HCT116 (cell line): ENCODE measurements around the gene KIAA0232. TPM values are rescaled to one million over a fixed set of nuclear protein-coding genes. Genes with fewer than 3 reads are reported as not detected.

Source experiments
- ATAC-seq: fragments of 200-7000 bp; cut with Tn5 transposase; 2 replicates; pipeline ENCODE4 v1.9.1; 2020; ENCODE audit warnings: mild to moderate bottlenecking, moderate library complexity
- BruUV-seq: library from RNA; stranded (reverse); fragments of 400-500 nt; replicated peaks from 2 replicates; lab custom pipeline; 2021; lab: Mats Ljungman, UMichigan
- CTCF ChIA-PET: fragments of 300-600 bp; sonication (Branson Sonifier 250); formaldehyde crosslinking; loops from one replicate; lab custom pipeline; 2021; ENCODE audit warnings: antibody characterized with exemption; lab: Charles Lee
- POLR2A ChIA-PET: fragments of 300-600, 350-600 bp; sonication (Branson Sonifier 250); formaldehyde crosslinking; loops from one replicate; lab custom pipeline; 2021; ENCODE audit warnings: antibody characterized with exemption; lab: Charles Lee
- RAD21 ChIA-PET, 2 experiments: fragments of 300-600 bp; sonication (Branson Sonifier 250); formaldehyde crosslinking; loops; one replicate each; lab custom pipeline; 2023; ENCODE audit warnings: low total read pairs in 2 of 2; ENCODE audit not compliant: uncharacterized antibody in 2 of 2, unreplicated experiment in 2 of 2, low non-redundant PET in 1 of 2; lab: Charles Lee
- DNase-seq: peaks from one replicate; pipeline ENCODE4 v3.0.0-alpha.2; 2010; ENCODE audit warnings: low read depth, low spot score
- H2AFZ ChIP-seq: fragments of 200-600 bp; shearing (Covaris generic), sonication (generic); 2 replicates; pipeline ENCODE4 v1.6.1; 2017; ENCODE audit warnings: low read depth, mixed run types, mixed read lengths, antibody characterized with exemption, low read length; ENCODE audit not compliant: poor library complexity, severe bottlenecking
- H3K27ac ChIP-seq: 2 replicates; pipeline ENCODE4 v1.5.1; 2012; ENCODE audit warnings: low read depth, low read length
- H3K27me3 ChIP-seq: fragments of 200-600 bp; sonication (generic); 2 replicates; pipeline ENCODE4 v1.6.1; 2016; ENCODE audit warnings: mixed run types, low read length, mixed read lengths; ENCODE audit not compliant: insufficient read depth
- H3K36me3 ChIP-seq, 2 experiments: fragments of 200-500 bp in 1 of 2; fragments of 200-600 bp in 1 of 2; sonication (Bioruptor generic) in 1 of 2; sonication (generic) in 1 of 2; 2 replicates each; pipeline versions ENCODE4 v1.5.1 to v1.6.1; 2014 to 2016; ENCODE audit warnings: low read length in 2 of 2, inconsistent platforms in 1 of 2, mixed read lengths in 1 of 2, mixed run types in 1 of 2; ENCODE audit not compliant: insufficient read depth in 2 of 2, control insufficient read depth in 1 of 2
- H3K4me1 ChIP-seq, 2 experiments: fragments of 200-600 bp in 1 of 2; sonication (generic) in 1 of 2; 2 replicates each; pipeline versions ENCODE4 v1.5.1 to v1.6.1; 2012 to 2017; ENCODE audit warnings: low read length in 2 of 2, inconsistent platforms in 1 of 2, mild to moderate bottlenecking in 1 of 2, mixed read lengths in 1 of 2, mixed run types in 1 of 2, moderate library complexity in 1 of 2; ENCODE audit not compliant: insufficient read depth in 2 of 2, control insufficient read depth in 1 of 2
- H3K4me2 ChIP-seq: fragments of 200-600 bp; sonication (generic); 2 replicates; pipeline ENCODE4 v1.6.1; 2017; ENCODE audit warnings: mixed run types, low read length, mixed read lengths
- H3K4me3 ChIP-seq, 2 experiments: fragments of 200-600 bp in 1 of 2; sonication (generic) in 1 of 2; replicated peaks in 1 of 2; 2 replicates each; pipeline ENCODE4 v1.5.1; 2011 to 2016; ENCODE audit warnings: low read length in 2 of 2, control low read depth in 1 of 2, low read depth in 1 of 2, mild to moderate bottlenecking in 1 of 2, mixed read lengths in 1 of 2, mixed run types in 1 of 2
- H3K79me2 ChIP-seq: fragments of 200-600 bp; sonication (generic); 2 replicates; pipeline ENCODE4 v1.6.1; 2017; ENCODE audit warnings: mild to moderate bottlenecking, mixed run types, low read length, moderate library complexity, mixed read lengths; ENCODE audit not compliant: insufficient read depth
- H3K9ac ChIP-seq: fragments of 200-600 bp; sonication (generic); 2 replicates; pipeline ENCODE4 v1.6.1; 2016; ENCODE audit warnings: low read length, mixed read lengths
- H3K9me2 ChIP-seq: fragments of 200-600 bp; sonication (generic), shearing (Covaris generic); 2 replicates; pipeline ENCODE4 v1.6.1; 2017; ENCODE audit warnings: mixed run types, mild to moderate bottlenecking, moderate library complexity; ENCODE audit not compliant: insufficient read depth
- H3K9me3 ChIP-seq, 2 experiments: fragments of 200-500 bp in 1 of 2; fragments of 200-600 bp in 1 of 2; sonication (Bioruptor generic) in 1 of 2; sonication (generic) in 1 of 2; 2 replicates each; pipeline ENCODE4 v1.6.1; 2014 to 2017; ENCODE audit warnings: low read length in 2 of 2, mixed read lengths in 2 of 2, inconsistent platforms in 1 of 2, low read depth in 1 of 2, mild to moderate bottlenecking in 1 of 2, mixed run types in 1 of 2, moderate library complexity in 1 of 2; ENCODE audit not compliant: control insufficient read depth in 1 of 2, insufficient read depth in 1 of 2
- H4K20me1 ChIP-seq: fragments of 200-600 bp; sonication (generic), shearing (Covaris generic); 2 replicates; pipeline ENCODE4 v1.6.1; 2017; ENCODE audit warnings: mixed run types, mild to moderate bottlenecking, moderate library complexity; ENCODE audit not compliant: insufficient read depth
- CBX3 ChIP-seq: IDR thresholded peaks from 2 replicates; pipeline ENCODE4 v1.6.1; 2012; ENCODE audit warnings: low read depth
- CEBPB ChIP-seq: IDR thresholded peaks from 2 replicates; pipeline ENCODE4 v1.6.1; 2012; ENCODE audit warnings: low read depth
- EGR1 ChIP-seq: IDR thresholded peaks from 2 replicates; pipeline ENCODE4 v1.6.1; 2012; ENCODE audit warnings: low read depth
- ELF1 ChIP-seq: IDR thresholded peaks from 2 replicates; pipeline ENCODE4 v1.6.1; 2012; ENCODE audit warnings: low read depth, borderline replicate concordance
- EZH2phosphoT487 ChIP-seq: fragments of 200-600 bp; IDR thresholded peaks from 2 replicates; pipeline ENCODE4 v1.6.1; 2018; ENCODE audit warnings: antibody characterized with exemption, borderline replicate concordance
- FOSL1 ChIP-seq: IDR thresholded peaks from 2 replicates; pipeline ENCODE4 v1.6.1; 2012; ENCODE audit warnings: low read depth
- JUND ChIP-seq: IDR thresholded peaks from 2 replicates; pipeline ENCODE4 v1.6.1; 2012
- POLR2A ChIP-seq: IDR thresholded peaks from 2 replicates; pipeline ENCODE4 v1.7.0; 2011; ENCODE audit warnings: borderline replicate concordance; ENCODE audit not compliant: insufficient read depth, insufficient read length; ENCODE audit errors: extremely low read depth
- POLR2AphosphoS5 ChIP-seq: IDR thresholded peaks from 2 replicates; pipeline ENCODE4 v1.6.1; 2011; ENCODE audit warnings: mild to moderate bottlenecking, low read depth, low read length, moderate library complexity
- RAD21 ChIP-seq: IDR thresholded peaks from 2 replicates; pipeline ENCODE4 v1.6.1; 2012; ENCODE audit warnings: low read depth, mild to moderate bottlenecking
- SIN3A ChIP-seq: IDR thresholded peaks from 2 replicates; pipeline ENCODE4 v1.6.1; 2012; ENCODE audit warnings: low read depth
- SP1 ChIP-seq: IDR thresholded peaks from 2 replicates; pipeline ENCODE4 v1.6.1; 2012; ENCODE audit warnings: low read depth
- SRF ChIP-seq: IDR thresholded peaks from 2 replicates; pipeline ENCODE4 v1.6.1; 2012; ENCODE audit warnings: low read depth
- TCF7L2 ChIP-seq: IDR thresholded peaks from 2 replicates; pipeline ENCODE4 v1.7.0; 2011; ENCODE audit warnings: borderline replicate concordance, inconsistent platforms; ENCODE audit not compliant: insufficient read depth, insufficient read length; ENCODE audit errors: extremely low read depth
- YY1 ChIP-seq: IDR thresholded peaks from 2 replicates; pipeline ENCODE4 v1.6.1; 2011; ENCODE audit warnings: low read length, low read depth, moderate library complexity, mild to moderate bottlenecking; ENCODE audit not compliant: insufficient replicate concordance; ENCODE audit errors: extremely low read depth
- ZFX ChIP-seq: fragments of 450-650 bp; IDR thresholded peaks from 2 replicates; pipeline ENCODE4 v1.6.1; 2017
- ZNF274 ChIP-seq: fragments of 200-500 bp; sonication (Bioruptor generic); IDR thresholded peaks from 2 replicates; pipeline ENCODE4 v1.6.1; 2014; ENCODE audit warnings: mild to moderate bottlenecking, low read depth, low read length, inconsistent platforms
- intact Hi-C: fragments of 100-400 bp; cut with micrococcal nuclease; formaldehyde crosslinking; loops from 2 replicates; pipeline ENCODE4 v1.10.0; 2022
- total RNA-seq: library from RNA; stranded (reverse); gene quantifications from one replicate; pipeline ENCODE4 v1.2.1, GENCODE V29; 2021; ENCODE audit not compliant: unreplicated experiment
- TF ChIP-seq, protein P1 (sequence below): IDR thresholded peaks from 2 replicates; pipeline ENCODE4 v1.6.1; 2012
- TF ChIP-seq, protein P2 (sequence below): IDR thresholded peaks from 2 replicates; pipeline ENCODE4 v1.6.1; 2012
- TF ChIP-seq, protein P3 (sequence below), 3 experiments: fragments of 200-600 bp in 1 of 3; sonication (generic) in 1 of 3; IDR thresholded peaks in 2 of 3; conservative IDR thresholded peaks in 1 of 3; 2 replicates each; pipeline ENCODE4 v1.5.1; 2012 to 2017; ENCODE audit warnings: low read depth in 2 of 3, low read length in 2 of 3, antibody characterized with exemption in 1 of 3, borderline replicate concordance in 1 of 3, control low read depth in 1 of 3, mild to moderate bottlenecking in 1 of 3, mixed read lengths in 1 of 3, mixed run types in 1 of 3, moderate library complexity in 1 of 3; ENCODE audit not compliant: insufficient read depth in 1 of 3

KIAA0232 gene
- total RNA-seq, 1 experiment from 2014 or later: 18.1 TPM

DNA sequence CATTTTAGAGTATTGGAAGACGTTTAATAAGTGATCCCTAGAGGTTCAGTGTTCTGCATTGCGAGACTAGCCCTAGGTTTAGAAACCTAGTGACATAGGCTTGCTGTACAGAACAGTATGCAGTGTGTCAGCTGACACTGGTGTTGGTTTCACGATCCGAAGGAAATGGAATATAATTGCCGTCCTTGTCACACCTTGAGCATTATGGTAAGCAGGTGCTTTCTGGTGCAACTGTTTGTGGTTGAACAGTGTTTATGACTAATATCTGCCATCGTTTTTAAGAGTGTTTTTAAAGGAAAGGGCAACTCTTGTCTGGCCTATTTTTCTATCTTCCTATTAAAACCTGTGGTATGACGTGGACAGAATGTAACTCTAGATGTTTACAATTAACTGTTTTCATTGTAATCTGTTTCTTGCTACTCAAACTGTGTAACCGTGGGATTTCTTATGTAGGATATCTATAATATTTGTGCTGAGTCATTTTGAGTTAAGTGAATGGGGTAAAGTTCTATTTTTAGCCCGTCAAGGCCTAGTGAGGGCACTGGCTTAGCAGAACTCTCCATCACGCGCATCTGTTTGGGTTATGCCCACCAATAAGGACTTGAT is 73.3 kb downstream of the KIAA0232 start:
- POLR2A ChIA-PET: no interaction called here
- TF ChIP-seq JUND (no peak), FOSL1 (peak; percentile 29; the same call in 1 of the 2 replicates)
- H3K9me3 ChIP-seq: no peaks in the 10 kb centered on the region
- no peaks in the 10 kb centered on the region for H3K27me3 ChIP-seq
- H3K36me3 ChIP-seq: peaks cover 2 to 9% of the 10 kb centered on the region in 2 experiments; a peak in 2 of 4 replicates
- H3K9ac ChIP-seq: no peak overlapping the region
- 0 out of 2 replicates have a peak, but pooled peaks cover 2% of the 10 kb centered on the region for H4K20me1 ChIP-seq
- no peak overlapping the region for H3K27ac ChIP-seq
- peaks cover 3 to 16% of the 10 kb centered on the region in 2 experiments; a peak in 2 of 4 replicates for H3K4me1 ChIP-seq
- H3K9me2 ChIP-seq: no peaks in the 10 kb centered on the region
- H3K4me2 ChIP-seq: peak overlapping the region; percentile 56
- no peak overlapping the region for H3K4me3 ChIP-seq
- no TSS peak for BruUV-seq
- ATAC-seq (no peak; the same call in none of the 2 replicates), DNase-seq (no peak)
- no peak overlapping the region for H2AFZ ChIP-seq
- 0 out of 2 replicates have a peak, but pooled peaks cover 5% of the 10 kb centered on the region for H3K79me2 ChIP-seq
- intact Hi-C loops: no loop called here
- CTCF ChIA-PET: interaction anchor here (1.8 kb wide), 1 partner anchor 18 kb away, joined by 5 read pairs; no protein-coding TSS in a partner anchor
- RAD21 ChIA-PET: no interaction called here

DNA sequence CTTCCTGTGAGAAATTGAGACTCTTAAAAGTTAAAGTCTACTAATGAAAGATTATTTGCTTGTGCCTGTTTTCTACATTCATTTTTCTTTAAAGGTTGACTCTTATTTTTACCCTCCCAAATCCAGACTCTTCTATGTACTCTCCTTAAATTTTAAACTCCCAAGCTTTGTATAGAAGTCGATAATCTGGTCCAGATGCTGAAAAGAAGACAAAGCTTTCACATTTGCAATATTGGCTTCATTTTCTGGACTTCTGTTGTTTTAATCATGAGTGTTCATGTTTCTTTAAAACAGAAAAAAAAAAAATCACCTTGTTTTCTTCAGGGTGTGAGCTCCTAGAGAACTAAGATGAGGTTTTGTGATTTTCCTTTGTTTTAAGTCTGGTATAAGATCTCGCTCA is 73.9 kb downstream of the KIAA0232 start:
- TF ChIP-seq POLR2A (no peak), RAD21 (no peak), ZFX (no peak), YY1 (no peak), CBX3 (no peak), ELF1 (no peak), FOSL1 (no peak), EZH2phosphoT487 (no peak), EGR1 (no peak), SIN3A (no peak), POLR2AphosphoS5 (no peak), CEBPB (no peak), ZNF274 (no peak), SRF (no peak), TCF7L2 (no peak), SP1 (no peak)
- TF ChIP-seq, protein P1, sequence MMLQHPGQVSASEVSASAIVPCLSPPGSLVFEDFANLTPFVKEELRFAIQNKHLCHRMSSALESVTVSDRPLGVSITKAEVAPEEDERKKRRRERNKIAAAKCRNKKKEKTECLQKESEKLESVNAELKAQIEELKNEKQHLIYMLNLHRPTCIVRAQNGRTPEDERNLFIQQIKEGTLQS: no peak
- TF ChIP-seq, protein P2, sequence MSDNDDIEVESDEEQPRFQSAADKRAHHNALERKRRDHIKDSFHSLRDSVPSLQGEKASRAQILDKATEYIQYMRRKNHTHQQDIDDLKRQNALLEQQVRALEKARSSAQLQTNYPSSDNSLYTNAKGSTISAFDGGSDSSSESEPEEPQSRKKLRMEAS: no peak
- TF ChIP-seq, protein P3, sequence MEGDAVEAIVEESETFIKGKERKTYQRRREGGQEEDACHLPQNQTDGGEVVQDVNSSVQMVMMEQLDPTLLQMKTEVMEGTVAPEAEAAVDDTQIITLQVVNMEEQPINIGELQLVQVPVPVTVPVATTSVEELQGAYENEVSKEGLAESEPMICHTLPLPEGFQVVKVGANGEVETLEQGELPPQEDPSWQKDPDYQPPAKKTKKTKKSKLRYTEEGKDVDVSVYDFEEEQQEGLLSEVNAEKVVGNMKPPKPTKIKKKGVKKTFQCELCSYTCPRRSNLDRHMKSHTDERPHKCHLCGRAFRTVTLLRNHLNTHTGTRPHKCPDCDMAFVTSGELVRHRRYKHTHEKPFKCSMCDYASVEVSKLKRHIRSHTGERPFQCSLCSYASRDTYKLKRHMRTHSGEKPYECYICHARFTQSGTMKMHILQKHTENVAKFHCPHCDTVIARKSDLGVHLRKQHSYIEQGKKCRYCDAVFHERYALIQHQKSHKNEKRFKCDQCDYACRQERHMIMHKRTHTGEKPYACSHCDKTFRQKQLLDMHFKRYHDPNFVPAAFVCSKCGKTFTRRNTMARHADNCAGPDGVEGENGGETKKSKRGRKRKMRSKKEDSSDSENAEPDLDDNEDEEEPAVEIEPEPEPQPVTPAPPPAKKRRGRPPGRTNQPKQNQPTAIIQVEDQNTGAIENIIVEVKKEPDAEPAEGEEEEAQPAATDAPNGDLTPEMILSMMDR (IDR thresholded peaks at IDR 0.05 in 2 of 3, conservative IDR thresholded peaks at IDR 0.05 in 1 of 3; ENCODE audit: borderline replicate concordance in 1 of 3, insufficient read depth in 1 of 3, low read depth in 2 of 3, low read length in 2 of 3): no peak
- CTCF ChIA-PET: interaction anchor here (1.8 kb wide), 1 partner anchor 17 kb away, joined by 5 read pairs; no protein-coding TSS in a partner anchor
- Histone ChIP-seq H3K4me2 (no peak overlapping the region), H3K9me3 (no peaks in the 10 kb centered on the region), H3K9me2 (no peaks in the 10 kb centered on the region), H2AFZ (no peak overlapping the region), H3K79me2 (0 out of 2 replicates have a peak, but pooled peaks cover 5% of the 10 kb centered on the region), H3K4me3 (no peak overlapping the region), H3K27me3 (no peaks in the 10 kb centered on the region), H3K9ac (no peak overlapping the region), H4K20me1 (0 out of 2 replicates have a peak, but pooled peaks cover 2% of the 10 kb centered on the region), H3K36me3 (peaks cover 3 to 15% of the 10 kb centered on the region in 2 experiments; a peak in 2 of 4 replicates), H3K4me1 (peaks cover 3 to 16% of the 10 kb centered on the region in 2 experiments; a peak in 2 of 4 replicates), H3K27ac (no peak overlapping the region)
- DNase-seq (no peak), ATAC-seq (no peak)
- POLR2A ChIA-PET: no interaction called here
- intact Hi-C loops: no loop called here
- RAD21 ChIA-PET: no interaction called here
- no TSS peak for BruUV-seq
